WTC11 (cell line): ENCODE results near the gene TSPAN9.

Experiments
- ATF3 ChIP-seq: sonication (generic); formaldehyde crosslinking; conservative IDR thresholded peaks from 2 replicates; pipeline ENCODE4 v1.8.1; 2022; ENCODE audit warnings: mild to moderate bottlenecking, missing genetic modification reagents
- CTCF ChIP-seq: fragments of 200-600 bp; IDR thresholded peaks from 2 replicates; pipeline ENCODE4 v1.8.0; 2022; ENCODE audit warnings: antibody characterized with exemption
- KAT7 ChIP-seq: sonication (generic); formaldehyde crosslinking; IDR thresholded peaks from 2 replicates; pipeline ENCODE4 v1.8.1; 2023; ENCODE audit warnings: missing genetic modification reagents, mild to moderate bottlenecking, borderline replicate concordance
- PREB ChIP-seq: sonication (generic); formaldehyde crosslinking; IDR thresholded peaks from 2 replicates; pipeline ENCODE4 v1.8.1; 2022; ENCODE audit warnings: mild to moderate bottlenecking, missing genetic modification reagents, moderate library complexity, borderline replicate concordance
- TCF7 ChIP-seq: sonication (generic); formaldehyde crosslinking; IDR thresholded peaks from 2 replicates; pipeline ENCODE4 v1.8.0; 2022; ENCODE audit warnings: mild to moderate bottlenecking, low read depth, missing genetic modification reagents, moderate library complexity

- TF ChIP-seq KAT7 (CRISPR knock-in tag) (no peak), PREB (CRISPR knock-in tag) (no peak), ATF3 (CRISPR knock-in tag) (no peak), TCF7 (CRISPR knock-in tag) (no peak), CTCF (no peak)
Observed at GRCh38 chr12:3105690-3106479, 28.7 kb downstream of the TSPAN9 start.
